ENCODE results near the gene PLGRKT. TPM values are rescaled to one million over a fixed set of nuclear protein-coding genes. Genes with fewer than 3 reads are reported as not detected.
"Not testable (repeated sequence)": the region's sequence is repeated elsewhere in the genome, so short reads cannot be mapped to it uniquely, and the experiment has no call there.

Gene PLGRKT
- total RNA-seq, 1 experiment from 2014 or later: 53.1 TPM

DNA sequence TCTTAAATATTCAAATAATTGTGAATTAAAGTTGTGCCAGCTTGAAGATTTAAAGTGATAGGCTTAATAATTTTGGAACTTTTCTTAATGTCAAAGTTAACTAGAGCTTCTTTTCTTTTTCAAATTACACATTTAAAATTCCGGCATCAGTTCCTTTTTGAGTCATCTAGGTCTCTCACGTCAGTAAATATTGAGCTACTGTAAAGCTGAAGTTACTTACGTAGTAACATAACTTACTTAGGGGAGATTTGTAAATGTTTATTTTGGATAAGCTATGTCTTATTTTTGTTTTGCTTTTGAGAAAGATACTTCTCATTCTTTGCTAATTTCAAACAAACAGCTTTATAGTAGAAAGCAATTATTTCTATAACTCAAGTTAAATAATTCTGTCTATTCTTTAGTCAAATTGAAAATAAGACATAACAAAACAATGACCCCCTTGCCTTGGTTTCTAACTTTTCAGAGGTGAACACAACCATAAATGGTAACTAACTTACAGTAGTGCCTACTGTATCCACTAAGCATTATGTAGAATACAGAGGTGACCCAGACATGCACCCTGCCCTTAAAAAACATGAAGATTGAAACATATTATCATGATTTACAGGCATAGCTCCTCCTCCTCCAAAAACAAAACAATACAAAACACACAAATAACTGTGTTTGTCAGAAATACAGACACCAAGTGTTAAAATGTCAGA lies 42.4 kb upstream of the PLGRKT start:
- Histone ChIP-seq H3K9ac (ENCODE audit: low read length) (no peak overlapping the region), H2AFZ (ENCODE audit: low read length) (no peak overlapping the region), H3K9me2 (replicated peaks; ENCODE audit: insufficient read depth, low read length) (no peaks in the 10 kb centered on the region), H3K9me3 (ENCODE audit: low read length) (no peaks in the 10 kb centered on the region), H3K4me3 (ENCODE audit: low read length) (no peak overlapping the region), H3K27me3 (ENCODE audit: low read length) (no peaks in the 10 kb centered on the region), H3K79me2 (ENCODE audit: low read length) (peaks cover 11% of the 10 kb centered on the region), H3K36me3 (ENCODE audit: insufficient read depth, low read length) (no peaks in the 10 kb centered on the region), H3K27ac (ENCODE audit: low read length) (no peak overlapping the region), H4K20me1 (ENCODE audit: insufficient read depth, low read depth, low read length) (no peaks in the 10 kb centered on the region), H3K4me2 (ENCODE audit: low read depth, low read length, poor library complexity, severe bottlenecking) (no peak overlapping the region), H3K4me1 (ENCODE audit: low read length) (no peaks in the 10 kb centered on the region)
- DNase-seq: no peak

DNA sequence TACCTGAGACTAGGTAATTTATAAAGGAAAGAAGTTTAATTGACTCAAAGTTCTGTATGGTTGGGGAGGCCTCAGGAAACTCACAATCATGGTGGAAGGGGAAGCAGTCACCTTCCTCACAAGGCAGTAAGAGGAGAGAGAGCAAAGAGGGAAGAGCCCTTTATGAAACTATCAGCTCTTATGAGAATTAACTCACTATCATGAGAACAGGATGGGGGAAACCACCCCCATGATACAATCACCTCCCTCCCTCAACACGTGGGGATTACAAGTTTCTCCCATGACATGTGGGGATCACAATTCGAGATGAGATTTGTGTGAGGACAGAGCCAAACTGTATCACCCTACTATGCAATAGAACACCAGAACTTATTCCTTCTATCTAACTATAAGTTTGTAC lies 40.5 kb upstream of the PLGRKT start:
- Histone ChIP-seq H3K27me3 (ENCODE audit: low read length) (no peaks in the 10 kb centered on the region), H3K4me3 (ENCODE audit: low read length) (no peak overlapping the region), H3K36me3 (ENCODE audit: insufficient read depth, low read length) (no peaks in the 10 kb centered on the region), H3K27ac (ENCODE audit: low read length) (no peak overlapping the region), H3K9me2 (replicated peaks; ENCODE audit: insufficient read depth, low read length) (no peaks in the 10 kb centered on the region), H3K4me2 (ENCODE audit: low read depth, low read length, poor library complexity, severe bottlenecking) (no peak overlapping the region), H2AFZ (ENCODE audit: low read length) (no peak overlapping the region), H3K79me2 (ENCODE audit: low read length) (peaks cover 1% of the 10 kb centered on the region; the same call in 1 of the 2 replicates), H4K20me1 (ENCODE audit: insufficient read depth, low read depth, low read length) (no peaks in the 10 kb centered on the region), H3K4me1 (ENCODE audit: low read length) (no peaks in the 10 kb centered on the region), H3K9ac (ENCODE audit: low read length) (no peak overlapping the region), H3K9me3 (ENCODE audit: low read length) (no peaks in the 10 kb centered on the region)
- DNase-seq: no peak

DNA sequence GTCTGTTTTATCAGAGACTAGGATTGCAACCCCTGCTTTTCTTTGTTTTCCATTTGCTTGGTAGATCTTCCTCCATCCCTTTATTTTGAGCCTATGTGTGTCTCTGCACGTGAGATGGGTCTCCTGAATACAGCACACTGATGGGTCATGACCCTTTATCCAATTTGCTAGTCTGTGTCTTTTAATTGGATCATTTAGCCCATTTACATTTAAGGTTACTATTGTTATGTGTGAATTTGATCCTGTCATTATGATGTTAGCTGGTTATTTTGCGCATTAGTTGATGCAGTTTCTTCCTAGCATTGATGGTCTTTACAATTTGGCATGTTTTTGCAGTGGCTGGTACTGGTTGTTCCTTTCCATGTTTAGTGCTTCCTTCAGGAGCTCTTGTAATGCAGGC lies 37.9 kb upstream of the PLGRKT start:
- not testable (repeated sequence) for H3K9me2 ChIP-seq (replicated peaks; ENCODE audit: insufficient read depth, low read length); H3K9ac ChIP-seq (ENCODE audit: low read length); H3K36me3 ChIP-seq (ENCODE audit: insufficient read depth, low read length); H3K27me3 ChIP-seq (ENCODE audit: low read length); H3K4me1 ChIP-seq (ENCODE audit: low read length); H3K9me3 ChIP-seq (ENCODE audit: low read length); H2AFZ ChIP-seq (ENCODE audit: low read length); H3K4me2 ChIP-seq (ENCODE audit: low read depth, low read length, poor library complexity, severe bottlenecking); H3K4me3 ChIP-seq (ENCODE audit: low read length); DNase-seq; H3K27ac ChIP-seq (ENCODE audit: low read length); H3K79me2 ChIP-seq (ENCODE audit: low read length); H4K20me1 ChIP-seq (ENCODE audit: insufficient read depth, low read depth, low read length)

DNA sequence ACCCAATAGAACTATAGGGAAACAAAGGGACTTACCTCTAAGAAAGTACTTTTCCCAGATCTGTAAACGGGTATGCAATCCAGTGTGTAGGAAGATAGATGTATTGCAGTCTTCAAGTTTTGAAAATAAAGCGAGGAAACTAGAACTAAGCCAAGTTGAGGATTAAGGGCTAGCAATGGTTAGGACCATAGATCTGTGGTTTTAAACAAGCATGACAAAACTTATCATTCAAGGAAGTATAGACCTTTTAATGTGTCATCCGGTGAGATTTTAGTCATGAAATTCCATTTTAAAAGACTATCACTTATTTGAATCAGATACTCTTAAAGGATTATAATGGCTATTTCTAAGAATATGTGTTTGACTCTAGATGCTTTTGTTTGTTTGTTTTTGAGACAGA lies 33.1 kb upstream of the PLGRKT start:
- no peaks in the 10 kb centered on the region for H3K9me2 ChIP-seq (replicated peaks; ENCODE audit: insufficient read depth, low read length)
- no peak for DNase-seq
- H3K79me2 ChIP-seq (ENCODE audit: low read length): no peaks in the 10 kb centered on the region
- H3K9me3 ChIP-seq (ENCODE audit: low read length): no peaks in the 10 kb centered on the region
- no peak overlapping the region for H3K9ac ChIP-seq (ENCODE audit: low read length)
- H2AFZ ChIP-seq (ENCODE audit: low read length): no peak overlapping the region
- no peaks in the 10 kb centered on the region for H3K27me3 ChIP-seq (ENCODE audit: low read length)
- H3K4me1 ChIP-seq (ENCODE audit: low read length): peaks cover 15% of the 10 kb centered on the region
- no peaks in the 10 kb centered on the region for H3K36me3 ChIP-seq (ENCODE audit: insufficient read depth, low read length)
- H3K27ac ChIP-seq (ENCODE audit: low read length): no peak overlapping the region
- H3K4me3 ChIP-seq (ENCODE audit: low read length): no peak overlapping the region
- no peak overlapping the region for H3K4me2 ChIP-seq (ENCODE audit: low read depth, low read length, poor library complexity, severe bottlenecking)
- H4K20me1 ChIP-seq (ENCODE audit: insufficient read depth, low read depth, low read length): no peaks in the 10 kb centered on the region

DNA sequence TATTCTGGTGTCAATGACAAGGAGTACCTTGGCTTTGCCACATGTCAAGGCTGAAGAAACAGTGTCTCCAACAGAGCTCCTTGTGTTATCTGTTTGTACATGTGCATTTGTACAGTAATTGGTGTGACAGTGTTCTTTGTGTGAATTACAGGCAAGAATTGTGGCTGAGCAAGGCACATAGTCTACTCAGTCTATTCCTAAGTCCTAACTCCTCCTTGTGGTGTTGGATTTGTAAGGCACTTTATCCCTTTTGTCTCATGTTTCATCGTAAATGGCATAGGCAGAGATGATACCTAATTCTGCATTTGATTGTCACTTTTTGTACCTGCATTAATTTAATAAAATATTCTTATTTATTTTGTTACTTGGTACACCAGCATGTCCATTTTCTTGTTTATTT lies 32.4 kb upstream of the PLGRKT start:
- Histone ChIP-seq H3K79me2 (ENCODE audit: low read length) (no peaks in the 10 kb centered on the region), H3K27ac (ENCODE audit: low read length) (no peak overlapping the region), H3K36me3 (ENCODE audit: insufficient read depth, low read length) (no peaks in the 10 kb centered on the region), H2AFZ (ENCODE audit: low read length) (no peak overlapping the region), H3K4me1 (ENCODE audit: low read length) (peaks cover 20% of the 10 kb centered on the region), H3K9ac (ENCODE audit: low read length) (no peak overlapping the region), H3K4me3 (ENCODE audit: low read length) (no peak overlapping the region), H4K20me1 (ENCODE audit: insufficient read depth, low read depth, low read length) (no peaks in the 10 kb centered on the region), H3K27me3 (ENCODE audit: low read length) (no peaks in the 10 kb centered on the region), H3K4me2 (ENCODE audit: low read depth, low read length, poor library complexity, severe bottlenecking) (no peak overlapping the region), H3K9me2 (replicated peaks; ENCODE audit: insufficient read depth, low read length) (no peaks in the 10 kb centered on the region), H3K9me3 (ENCODE audit: low read length) (no peaks in the 10 kb centered on the region)
- DNase-seq: no peak

DNA sequence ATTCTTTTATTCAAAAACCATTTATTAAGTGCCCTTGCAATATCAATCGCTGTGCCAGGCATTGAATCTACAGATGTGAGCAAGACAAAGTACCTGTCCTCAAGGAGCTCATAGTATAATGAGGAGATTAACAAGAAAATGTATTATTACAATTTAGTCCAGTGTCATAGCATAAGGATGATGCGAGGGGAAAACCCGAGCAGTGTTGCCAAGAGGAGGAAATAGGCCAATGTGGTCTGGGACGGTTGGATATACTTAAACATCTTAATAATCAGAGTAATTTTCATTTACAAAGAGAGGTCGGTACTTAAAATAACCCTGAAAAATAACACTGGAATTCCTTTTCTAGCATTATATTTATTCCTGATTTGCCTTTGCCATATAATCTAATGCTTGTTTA lies 31.1 kb upstream of the PLGRKT start:
- no peak overlapping the region for H3K9ac ChIP-seq (ENCODE audit: low read length)
- no peaks in the 10 kb centered on the region for H4K20me1 ChIP-seq (ENCODE audit: insufficient read depth, low read depth, low read length)
- no peaks in the 10 kb centered on the region for H3K36me3 ChIP-seq (ENCODE audit: insufficient read depth, low read length)
- no peaks in the 10 kb centered on the region for H3K27me3 ChIP-seq (ENCODE audit: low read length)
- H3K79me2 ChIP-seq (ENCODE audit: low read length): no peaks in the 10 kb centered on the region
- no peak overlapping the region for H2AFZ ChIP-seq (ENCODE audit: low read length)
- H3K4me1 ChIP-seq (ENCODE audit: low read length): peaks cover 20% of the 10 kb centered on the region
- H3K9me3 ChIP-seq (ENCODE audit: low read length): no peaks in the 10 kb centered on the region
- no peak overlapping the region for H3K4me3 ChIP-seq (ENCODE audit: low read length)
- H3K4me2 ChIP-seq (ENCODE audit: low read depth, low read length, poor library complexity, severe bottlenecking): no peak overlapping the region
- no peaks in the 10 kb centered on the region for H3K9me2 ChIP-seq (replicated peaks; ENCODE audit: insufficient read depth, low read length)
- DNase-seq: no peak
- H3K27ac ChIP-seq (ENCODE audit: low read length): no peak overlapping the region

DNA sequence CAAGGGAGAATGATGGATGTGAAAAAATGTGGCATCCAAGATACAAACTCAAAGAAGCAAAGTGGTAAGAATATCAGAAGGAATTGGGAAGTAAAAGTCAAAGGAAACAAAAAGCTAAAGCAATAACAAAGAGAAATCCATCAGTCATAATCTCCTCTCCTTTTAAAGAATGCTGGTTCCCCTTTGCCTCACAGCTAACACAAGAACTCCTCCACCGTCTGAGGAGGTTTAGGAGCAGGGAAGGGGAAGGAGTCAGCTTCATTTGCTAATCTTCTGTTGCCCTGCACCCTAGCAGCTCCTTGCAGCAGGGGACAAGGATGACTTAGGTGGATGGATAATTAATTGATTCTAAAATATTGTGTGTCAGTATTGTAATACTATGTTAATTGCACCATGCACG lies 29.0 kb upstream of the PLGRKT start:
- Histone ChIP-seq H2AFZ (ENCODE audit: low read length) (no peak overlapping the region), H3K9me2 (replicated peaks; ENCODE audit: insufficient read depth, low read length) (no peaks in the 10 kb centered on the region), H3K36me3 (ENCODE audit: insufficient read depth, low read length) (no peaks in the 10 kb centered on the region), H3K9me3 (ENCODE audit: low read length) (no peaks in the 10 kb centered on the region), H4K20me1 (ENCODE audit: insufficient read depth, low read depth, low read length) (no peaks in the 10 kb centered on the region), H3K4me3 (ENCODE audit: low read length) (no peak overlapping the region), H3K4me1 (ENCODE audit: low read length) (peaks cover 20% of the 10 kb centered on the region), H3K9ac (ENCODE audit: low read length) (no peak overlapping the region), H3K4me2 (ENCODE audit: low read depth, low read length, poor library complexity, severe bottlenecking) (no peak overlapping the region), H3K79me2 (ENCODE audit: low read length) (no peaks in the 10 kb centered on the region), H3K27ac (ENCODE audit: low read length) (no peak overlapping the region), H3K27me3 (ENCODE audit: low read length) (no peaks in the 10 kb centered on the region)
- DNase-seq: no peak

DNA sequence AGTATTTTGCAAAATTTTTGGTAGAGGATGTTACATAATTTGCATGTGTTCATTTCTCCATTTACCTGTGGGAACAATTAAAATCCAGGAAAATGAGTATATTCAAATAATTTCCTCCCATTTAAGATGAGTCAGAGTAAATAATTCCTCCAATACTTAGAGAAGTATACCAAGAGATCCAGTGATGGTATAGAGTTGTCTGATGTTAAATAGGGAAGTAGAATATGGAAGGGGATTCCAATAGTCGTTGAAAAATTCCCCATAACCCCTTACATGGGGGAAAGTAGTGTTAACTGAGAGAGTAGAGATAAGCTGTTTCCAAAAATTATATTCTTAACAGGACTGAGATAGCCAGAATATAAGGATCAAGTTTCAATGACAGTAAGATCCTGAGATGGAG lies 28.3 kb upstream of the PLGRKT start:
- H3K27ac ChIP-seq (ENCODE audit: low read length): no peak overlapping the region
- H3K4me2 ChIP-seq (ENCODE audit: low read depth, low read length, poor library complexity, severe bottlenecking): no peak overlapping the region
- H3K36me3 ChIP-seq (ENCODE audit: insufficient read depth, low read length): no peaks in the 10 kb centered on the region
- no peaks in the 10 kb centered on the region for H3K79me2 ChIP-seq (ENCODE audit: low read length)
- H3K9ac ChIP-seq (ENCODE audit: low read length): no peak overlapping the region
- no peaks in the 10 kb centered on the region for H4K20me1 ChIP-seq (ENCODE audit: insufficient read depth, low read depth, low read length)
- no peaks in the 10 kb centered on the region for H3K9me2 ChIP-seq (replicated peaks; ENCODE audit: insufficient read depth, low read length)
- no peaks in the 10 kb centered on the region for H3K9me3 ChIP-seq (ENCODE audit: low read length)
- peaks cover 20% of the 10 kb centered on the region for H3K4me1 ChIP-seq (ENCODE audit: low read length)
- DNase-seq: no peak
- H3K4me3 ChIP-seq (ENCODE audit: low read length): no peak overlapping the region
- H2AFZ ChIP-seq (ENCODE audit: low read length): no peak overlapping the region
- no peaks in the 10 kb centered on the region for H3K27me3 ChIP-seq (ENCODE audit: low read length)
